ENCODE results near the gene MALSU1. TPM values are rescaled to one million over a fixed set of nuclear protein-coding genes. Genes with fewer than 3 reads are reported as not detected.
A peak's percentile ranks its signal among the peaks of the same experiment; 100 is the strongest.

The MALSU1 gene
- total RNA-seq, 1 donor from 2014 or later: 22.4 TPM

DNA sequence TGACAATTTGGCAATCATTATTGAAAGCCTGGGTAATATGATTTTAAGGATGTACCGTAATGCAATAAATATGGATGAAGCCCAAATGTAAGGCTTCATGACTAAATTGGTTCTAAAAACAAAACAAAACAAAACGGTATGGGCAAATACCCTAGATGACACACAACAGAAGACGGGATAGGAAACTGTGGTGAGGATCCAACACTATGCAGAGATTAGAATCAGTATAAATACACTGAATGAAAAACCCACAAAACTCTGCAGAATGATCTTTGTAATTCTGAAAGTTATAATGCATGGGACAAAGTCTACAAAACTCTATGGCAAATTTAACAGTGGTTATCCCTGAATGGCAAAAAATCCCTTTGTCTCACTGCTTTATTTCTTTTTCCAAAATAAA is 57.6 kb downstream of the MALSU1 start:
- DNase-seq (ENCODE audit: low spot score in 2 of 2): no peak
- TF ChIP-seq, protein P1, sequence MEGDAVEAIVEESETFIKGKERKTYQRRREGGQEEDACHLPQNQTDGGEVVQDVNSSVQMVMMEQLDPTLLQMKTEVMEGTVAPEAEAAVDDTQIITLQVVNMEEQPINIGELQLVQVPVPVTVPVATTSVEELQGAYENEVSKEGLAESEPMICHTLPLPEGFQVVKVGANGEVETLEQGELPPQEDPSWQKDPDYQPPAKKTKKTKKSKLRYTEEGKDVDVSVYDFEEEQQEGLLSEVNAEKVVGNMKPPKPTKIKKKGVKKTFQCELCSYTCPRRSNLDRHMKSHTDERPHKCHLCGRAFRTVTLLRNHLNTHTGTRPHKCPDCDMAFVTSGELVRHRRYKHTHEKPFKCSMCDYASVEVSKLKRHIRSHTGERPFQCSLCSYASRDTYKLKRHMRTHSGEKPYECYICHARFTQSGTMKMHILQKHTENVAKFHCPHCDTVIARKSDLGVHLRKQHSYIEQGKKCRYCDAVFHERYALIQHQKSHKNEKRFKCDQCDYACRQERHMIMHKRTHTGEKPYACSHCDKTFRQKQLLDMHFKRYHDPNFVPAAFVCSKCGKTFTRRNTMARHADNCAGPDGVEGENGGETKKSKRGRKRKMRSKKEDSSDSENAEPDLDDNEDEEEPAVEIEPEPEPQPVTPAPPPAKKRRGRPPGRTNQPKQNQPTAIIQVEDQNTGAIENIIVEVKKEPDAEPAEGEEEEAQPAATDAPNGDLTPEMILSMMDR (IDR thresholded peaks at IDR 0.05): no peak
- intact Hi-C loops (cut with DNase I): no loop called here
- H3K27ac ChIP-seq: no peak overlapping the region
- H3K27me3 ChIP-seq: no peaks in the 10 kb centered on the region
- H3K4me1 ChIP-seq: no peaks in the 10 kb centered on the region
- no peaks in the 10 kb centered on the region for H3K36me3 ChIP-seq
- H3K4me3 ChIP-seq: no peak overlapping the region
- H3K9me3 ChIP-seq: no peaks in the 10 kb centered on the region

DNA sequence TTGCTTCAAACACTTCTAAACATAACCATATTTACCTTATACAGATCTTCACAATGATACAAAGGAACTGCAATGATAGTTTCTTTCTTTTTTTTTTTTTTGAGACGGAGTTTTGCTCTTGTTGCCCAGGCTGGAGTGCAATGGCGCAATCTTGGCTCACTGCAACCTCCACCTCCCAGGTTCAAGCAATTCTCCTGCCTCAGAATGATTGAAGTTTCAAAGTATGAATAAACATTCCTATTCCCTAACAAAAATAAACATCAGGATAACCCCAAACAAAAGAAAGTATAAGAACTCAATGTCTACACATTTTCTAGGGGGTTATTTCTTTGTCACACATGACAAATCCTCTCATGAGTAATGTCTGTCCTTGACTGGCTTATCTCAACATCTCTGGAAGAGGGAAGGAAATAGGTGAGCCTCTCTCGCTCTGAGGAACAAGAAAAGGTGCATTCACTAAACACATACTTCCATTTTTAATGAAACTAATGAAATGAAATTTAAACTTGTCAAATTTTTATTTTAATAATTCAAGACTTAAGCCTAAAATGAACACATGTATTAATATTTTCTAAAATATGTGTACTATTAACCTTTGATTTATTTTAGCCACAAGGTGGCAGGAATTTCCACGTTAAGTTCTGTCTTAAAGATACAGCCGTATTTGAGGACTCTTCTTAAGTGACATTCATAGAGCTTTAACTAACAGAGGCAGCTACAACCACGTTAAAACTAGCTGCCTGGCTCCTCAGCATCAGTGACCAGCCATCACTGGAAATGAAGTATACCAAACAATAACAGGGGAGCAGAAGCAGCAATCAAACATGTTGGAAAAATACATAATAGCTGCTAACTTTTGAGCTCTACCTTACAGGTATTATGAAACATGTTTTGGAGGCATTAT is 58.3 kb downstream of the MALSU1 start:
- H3K4me3 ChIP-seq: no peak overlapping the region
- no peak for DNase-seq (ENCODE audit: low spot score in 2 of 2)
- no peaks in the 10 kb centered on the region for H3K27me3 ChIP-seq
- TF ChIP-seq, protein P1 (IDR thresholded peaks at IDR 0.05): peak in 1 of 3 experiments; percentile 14
- no peaks in the 10 kb centered on the region for H3K36me3 ChIP-seq
- H3K9me3 ChIP-seq: no peaks in the 10 kb centered on the region
- intact Hi-C loops (cut with DNase I): no loop called here
- H3K4me1 ChIP-seq: no peaks in the 10 kb centered on the region
- H3K27ac ChIP-seq: no peak overlapping the region

DNA sequence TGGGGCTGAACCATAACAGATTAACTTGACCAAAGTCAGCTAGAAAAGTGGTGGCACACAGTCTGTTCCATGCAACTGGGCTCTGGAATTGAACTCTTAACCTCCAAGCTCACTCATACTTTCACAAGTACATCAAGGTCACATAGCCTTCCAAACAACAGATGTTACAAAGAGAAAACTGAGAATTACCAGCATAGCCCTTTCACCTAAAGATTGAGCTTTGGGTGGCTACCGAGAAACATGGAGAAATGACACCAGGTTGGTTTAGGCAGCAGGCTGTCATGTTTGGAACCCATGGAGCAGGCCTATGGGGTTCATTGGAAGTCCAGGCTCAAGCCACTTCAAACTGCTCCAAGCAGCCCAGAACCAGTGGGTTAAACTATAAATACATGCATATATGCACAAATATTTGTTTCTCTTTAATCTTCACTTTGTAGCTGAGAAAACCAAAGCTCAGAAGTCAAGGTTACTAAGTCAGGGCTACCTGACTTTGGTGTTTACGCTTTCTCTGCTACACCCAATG is 59.1 kb downstream of the MALSU1 start:
- H3K27ac ChIP-seq: no peak overlapping the region
- no peaks in the 10 kb centered on the region for H3K36me3 ChIP-seq
- no peaks in the 10 kb centered on the region for H3K9me3 ChIP-seq
- H3K4me3 ChIP-seq: no peak overlapping the region
- intact Hi-C loops (cut with DNase I): no loop called here
- no peak for DNase-seq (ENCODE audit: low spot score in 2 of 2)
- no peaks in the 10 kb centered on the region for H3K4me1 ChIP-seq
- H3K27me3 ChIP-seq: no peaks in the 10 kb centered on the region
- TF ChIP-seq, protein P1 (IDR thresholded peaks at IDR 0.05): no peak

Other genes starting within 250 kb of the MALSU1 start
- 1.2 TPM for gene KLHL7, start 193.6 kb upstream of the MALSU1 start, total RNA-seq
- 16.7 TPM for gene NUP42, start 117.3 kb upstream of the MALSU1 start, total RNA-seq
- gene GPNMB, start 52.6 kb upstream of the MALSU1 start, total RNA-seq: 46.4 TPM
- gene IGF2BP3, start 171.2 kb downstream of the MALSU1 start, total RNA-seq: not detected
- 14.4 TPM for gene TRA2A, start 232.6 kb downstream of the MALSU1 start, total RNA-seq